ENCODE results near the gene PTPRB. TPM values are rescaled to one million over a fixed set of nuclear protein-coding genes. Genes with fewer than 3 reads are reported as not detected.
A peak's percentile ranks its signal among the peaks of the same experiment; 100 is the strongest.

The PTPRB gene
- total and polyA plus RNA-seq, 10 donors = 3.7 to 252 (median 122) TPM

DNA sequence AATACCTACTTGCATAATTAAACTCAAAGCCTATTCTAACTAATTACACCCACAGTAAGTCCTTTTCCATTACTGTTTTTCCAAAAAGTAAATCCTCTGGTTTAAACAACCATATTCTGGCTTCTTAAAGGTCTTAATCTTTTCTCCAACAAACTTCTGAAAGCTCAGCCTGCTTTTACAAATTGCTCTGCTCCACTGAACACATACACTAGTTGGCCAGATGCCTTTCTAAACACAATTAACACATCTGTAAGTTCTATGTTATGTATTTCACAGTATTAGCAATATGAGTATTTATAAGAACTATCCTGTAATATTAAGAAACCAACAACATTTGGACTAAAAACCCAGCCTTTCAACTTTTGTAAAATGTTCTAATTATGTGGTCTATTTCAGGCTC, 30.1 kb downstream of the PTPRB start:
- Histone ChIP-seq H3K4me3 (peak overlapping the region in 7 of 8 donors; percentile 11 to 69 (median 42)), H3K4me1 (peaks cover 0 to 37% (median 15%) of the 10 kb centered on the region in 6 donors), H3K27ac (peak overlapping the region in 3 of 8 donors; percentile 24 to 73 (median 25)), H3K27me3 (replicated peaks in 1 of 7) (peaks cover 0 to 41% (median 10%) of the 10 kb centered on the region in 7 donors), H3K36me3 (peaks cover 0 to 6% (median 0%) of the 10 kb centered on the region in 6 donors), H3K9me3 (no peaks in the 10 kb centered on the region)
- no peak for DNase-seq
- TF ChIP-seq POLR2AphosphoS5 (IDR thresholded peaks at IDR 0.05) (no peak), POLR2A (IDR thresholded peaks at IDR 0.05) (no peak)
- TF ChIP-seq, protein P1, sequence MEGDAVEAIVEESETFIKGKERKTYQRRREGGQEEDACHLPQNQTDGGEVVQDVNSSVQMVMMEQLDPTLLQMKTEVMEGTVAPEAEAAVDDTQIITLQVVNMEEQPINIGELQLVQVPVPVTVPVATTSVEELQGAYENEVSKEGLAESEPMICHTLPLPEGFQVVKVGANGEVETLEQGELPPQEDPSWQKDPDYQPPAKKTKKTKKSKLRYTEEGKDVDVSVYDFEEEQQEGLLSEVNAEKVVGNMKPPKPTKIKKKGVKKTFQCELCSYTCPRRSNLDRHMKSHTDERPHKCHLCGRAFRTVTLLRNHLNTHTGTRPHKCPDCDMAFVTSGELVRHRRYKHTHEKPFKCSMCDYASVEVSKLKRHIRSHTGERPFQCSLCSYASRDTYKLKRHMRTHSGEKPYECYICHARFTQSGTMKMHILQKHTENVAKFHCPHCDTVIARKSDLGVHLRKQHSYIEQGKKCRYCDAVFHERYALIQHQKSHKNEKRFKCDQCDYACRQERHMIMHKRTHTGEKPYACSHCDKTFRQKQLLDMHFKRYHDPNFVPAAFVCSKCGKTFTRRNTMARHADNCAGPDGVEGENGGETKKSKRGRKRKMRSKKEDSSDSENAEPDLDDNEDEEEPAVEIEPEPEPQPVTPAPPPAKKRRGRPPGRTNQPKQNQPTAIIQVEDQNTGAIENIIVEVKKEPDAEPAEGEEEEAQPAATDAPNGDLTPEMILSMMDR (IDR thresholded peaks at IDR 0.05 in 8 of 11, conservative IDR thresholded peaks at IDR 0.05 in 3 of 11) = no peak
- intact Hi-C loops (cut with DNase I; ENCODE audit: low total_unique reads) = no loop called here

DNA sequence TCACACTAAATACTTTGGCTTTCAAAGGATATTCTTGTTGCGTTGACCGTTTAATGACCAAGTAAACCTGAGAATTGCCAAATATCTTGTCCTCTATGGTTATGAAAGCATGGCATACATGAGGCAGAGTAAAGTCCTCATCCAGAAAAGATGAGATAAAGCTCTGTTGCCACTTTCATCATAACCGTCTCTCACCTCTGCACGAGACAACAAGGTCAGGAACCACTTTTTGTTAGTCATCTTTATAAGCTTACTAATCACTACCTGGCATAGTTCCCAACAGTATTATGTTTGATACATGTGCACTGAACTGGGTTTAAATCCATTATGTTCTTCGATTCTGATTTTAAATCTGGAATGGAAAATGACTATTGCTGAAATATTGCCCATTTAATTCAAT, 31.3 kb downstream of the PTPRB start:
- Histone ChIP-seq H3K27me3 (replicated peaks in 1 of 7) (peaks cover 0 to 36% (median 10%) of the 10 kb centered on the region in 7 donors), H3K27ac (no peak overlapping the region), H3K9me3 (no peaks in the 10 kb centered on the region), H3K36me3 (peaks cover 0 to 6% (median 0%) of the 10 kb centered on the region in 6 donors), H3K4me1 (peaks cover 0 to 26% (median 11%) of the 10 kb centered on the region in 6 donors), H3K4me3 (peak overlapping the region in 5 of 8 donors; percentile 25 to 69 (median 45))
- 66 to 86% (median 78%) methylated on average over 5 of the region's 5 CpGs for WGBS, 5 donors
- no peak for DNase-seq
- intact Hi-C loops (cut with DNase I; ENCODE audit: low total_unique reads) = no loop called here
- TF ChIP-seq POLR2AphosphoS5 (IDR thresholded peaks at IDR 0.05) (no peak), POLR2A (IDR thresholded peaks at IDR 0.05) (no peak)
- TF ChIP-seq, protein P1 (IDR thresholded peaks at IDR 0.05 in 8 of 11, conservative IDR thresholded peaks at IDR 0.05 in 3 of 11) = no peak

DNA sequence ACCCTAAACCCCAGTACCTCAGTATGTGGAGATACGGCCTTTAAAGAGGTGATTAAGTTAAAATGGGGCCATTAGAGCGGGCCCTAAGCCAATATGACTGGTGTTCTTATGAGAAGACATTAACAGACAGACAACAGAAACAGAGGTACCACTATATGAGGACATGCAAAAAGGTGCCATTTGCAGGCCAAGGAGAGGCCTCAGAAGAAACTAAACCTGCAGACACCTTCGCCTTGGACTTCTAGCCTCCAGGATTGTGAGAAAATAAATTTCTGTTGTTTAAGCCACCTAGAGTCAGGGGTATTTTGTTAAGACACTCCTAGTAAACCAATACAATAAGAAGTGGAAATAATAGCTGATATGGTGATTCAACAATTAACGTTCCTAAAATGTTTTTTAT, 32.6 kb downstream of the PTPRB start:
- Histone ChIP-seq H3K4me3 (peak overlapping the region in 2 of 8 donors; percentile 51 to 69), H3K9me3 (no peaks in the 10 kb centered on the region), H3K4me1 (peaks cover 0 to 17% (median 6%) of the 10 kb centered on the region in 6 donors), H3K27ac (no peak overlapping the region), H3K36me3 (peaks cover 0 to 6% (median 0%) of the 10 kb centered on the region in 6 donors), H3K27me3 (replicated peaks in 1 of 7) (peaks cover 0 to 24% (median 5%) of the 10 kb centered on the region in 7 donors)
- WGBS, 5 donors = 79 to 95% (median 86%) methylated on average over 4 of the region's 4 CpGs
- DNase-seq = no peak
- intact Hi-C loops (cut with DNase I; ENCODE audit: low total_unique reads) = no loop called here
- TF ChIP-seq POLR2AphosphoS5 (IDR thresholded peaks at IDR 0.05) (no peak), POLR2A (IDR thresholded peaks at IDR 0.05) (no peak)
- TF ChIP-seq, protein P1 (IDR thresholded peaks at IDR 0.05 in 8 of 11, conservative IDR thresholded peaks at IDR 0.05 in 3 of 11) = no peak

DNA sequence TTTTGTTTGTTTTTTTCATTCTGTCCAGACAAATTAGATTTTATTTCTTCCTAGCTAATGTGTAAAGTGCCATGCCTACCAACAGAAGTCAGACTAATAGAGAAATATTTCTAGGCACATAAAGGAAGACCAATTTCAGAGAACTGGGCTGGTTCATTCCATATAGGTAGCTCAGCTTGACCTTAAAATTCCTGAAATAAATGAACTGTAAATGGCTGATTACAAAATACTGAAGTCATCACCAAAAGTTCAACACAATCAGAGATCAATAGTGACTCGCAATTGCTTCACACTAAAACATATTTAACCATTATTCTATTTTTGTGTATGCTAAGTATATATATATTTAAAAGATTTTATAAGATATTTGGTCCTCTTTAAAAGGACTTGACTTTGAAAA, 34.2 kb downstream of the PTPRB start:
- TF ChIP-seq, protein P1 (IDR thresholded peaks at IDR 0.05 in 8 of 11, conservative IDR thresholded peaks at IDR 0.05 in 3 of 11) = no peak
- no peak for TF ChIP-seq POLR2AphosphoS5 (IDR thresholded peaks at IDR 0.05)
- intact Hi-C loops (cut with DNase I; ENCODE audit: low total_unique reads) = no loop called here
- peaks cover 0 to 10% (median 0%) of the 10 kb centered on the region in 7 donors for H3K27me3 ChIP-seq (replicated peaks in 1 of 7)
- H3K27ac ChIP-seq = no peak overlapping the region
- peaks cover 0 to 15% (median 4%) of the 10 kb centered on the region in 6 donors for H3K4me1 ChIP-seq
- peaks cover 0 to 6% (median 0%) of the 10 kb centered on the region in 6 donors for H3K36me3 ChIP-seq
- 40 to 86% (median 42%) methylated on average over 1 of the region's 1 CpG for WGBS, 5 donors
- no peak overlapping the region for H3K4me3 ChIP-seq
- DNase-seq = no peak
- no peaks in the 10 kb centered on the region for H3K9me3 ChIP-seq

Data from spleen (tissue), 11 donors.